Measurements from ENCODE around the gene N4BP2L1. TPM values are rescaled to one million over a fixed set of nuclear protein-coding genes. Genes with fewer than 3 reads are reported as not detected.

N4BP2L1 gene
- total and polyA plus RNA-seq, 2 of the 8 experiments (the other 6 are each of a cell fraction or from before 2014, with no cell fraction given), result 1.3 to 3.1 TPM

GRCh38 chr13:32468502-32469142 lies 40.7 kb upstream of the N4BP2L1 start (continued):
- TF ChIP-seq CEBPB (IDR thresholded peaks at IDR 0.05; ENCODE audit: low read depth, low read length) (no peak), POLR2AphosphoS5 (IDR thresholded peaks at IDR 0.05; ENCODE audit: low read depth, low read length) (no peak), SP2 (IDR thresholded peaks at IDR 0.05; ENCODE audit: low read length) (no peak)

All from H1 (cell line).